Measurements from ENCODE around the gene WFDC1. TPM values are rescaled to one million over a fixed set of nuclear protein-coding genes. Genes with fewer than 3 reads are reported as not detected.

The WFDC1 gene
- total and polyA plus RNA-seq, 2 experiments from 2014 or later, result 0.76 to 0.95 TPM

DNA sequence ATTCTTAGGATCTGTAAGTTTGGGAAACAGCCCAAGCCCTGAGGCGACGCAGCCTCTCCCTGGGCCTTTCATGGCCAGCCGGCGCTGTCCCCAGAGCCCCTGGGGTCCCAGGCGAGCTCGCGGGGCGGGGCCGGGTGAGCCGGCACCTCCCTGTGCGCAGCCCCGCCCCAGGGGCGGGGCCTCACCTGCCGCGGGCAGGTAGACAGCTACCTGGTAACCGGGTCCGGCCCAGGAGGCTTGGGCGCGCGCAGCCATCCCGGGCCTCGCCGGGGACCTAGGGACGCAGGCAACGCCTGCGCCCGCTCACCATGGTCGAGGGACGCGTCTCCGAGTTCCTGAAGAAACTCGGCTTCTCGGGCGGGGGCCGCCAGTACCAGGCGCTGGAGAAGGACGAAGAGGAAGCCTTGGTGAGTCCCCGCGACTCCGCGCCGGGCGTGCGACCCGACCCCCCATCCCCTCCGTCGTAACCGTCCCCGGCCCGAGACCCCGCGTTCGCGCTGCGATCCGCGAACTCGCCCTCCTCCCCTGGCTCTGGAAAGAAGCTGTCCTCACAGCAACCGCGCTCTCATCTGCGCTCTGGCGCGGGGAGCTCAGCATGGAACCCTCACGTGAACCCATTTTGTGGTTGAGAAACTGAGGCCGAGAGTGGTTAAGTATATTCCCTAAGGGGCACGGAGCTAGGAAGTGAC, 73.8 kb downstream of the WFDC1 start, which contains the start of gene ATP2C2:
TSS of gene ATP2C2 (plus strand) at position 231 of the 689 bp plus-strand sequence. CDS start at position 309, 78 bp downstream.
- Mint-ChIP-seq H3K4me3 (peak within 1 kb of the TSS; percentile 85), H3K36me3 (ENCODE audit: low read depth) (no peaks in the 10 kb centered on the region), H3K4me1 (peaks cover 26% of the 10 kb centered on the region), H3K27ac (no peak within 1 kb of the TSS), H3K27me3 (ENCODE audit: insufficient read depth, low read depth, poor library complexity) (peaks cover 26% of the 10 kb centered on the region), H3K9me3 (no peaks in the 10 kb centered on the region)
- peak; percentile 93 for DNase-seq (ENCODE audit: low spot score)
- TF ChIP-seq STAT1 (IDR thresholded peaks at IDR 0.05; ENCODE audit: unreplicated experiment) (no peak), POLR2AphosphoS5 (IDR thresholded peaks at IDR 0.05; ENCODE audit: low read depth) (peak; percentile 66; the same call in 1 of the 2 replicates)
- no peaks in the 10 kb centered on the region for H3K9me2 ChIP-seq (ENCODE audit: insufficient read depth)
- H2AFZ ChIP-seq, result peak within 1 kb of the TSS; percentile 98
- H3K27ac ChIP-seq (ENCODE audit: low read depth), result no peak within 1 kb of the TSS
- peaks cover 26% of the 10 kb centered on the region for H3K27me3 ChIP-seq (ENCODE audit: insufficient read depth)
- H3K4me2 ChIP-seq, result peak within 1 kb of the TSS; percentile 80
- H3F3A ChIP-seq (replicated peaks; ENCODE audit: low read depth), result no peaks in the 10 kb centered on the region
- ATAC-seq, result peak; percentile 94
- H3K4me1 ChIP-seq (ENCODE audit: insufficient read depth), result peaks cover 21% of the 10 kb centered on the region
- H3K36me3 ChIP-seq (ENCODE audit: insufficient read depth), result no peaks in the 10 kb centered on the region
- no peaks in the 10 kb centered on the region for H4K20me1 ChIP-seq (replicated peaks; ENCODE audit: insufficient read depth)
- peak within 1 kb of the TSS; percentile 80 for H3K4me3 ChIP-seq
- H3K79me2 ChIP-seq (replicated peaks; ENCODE audit: insufficient read depth), result no peaks in the 10 kb centered on the region

DNA sequence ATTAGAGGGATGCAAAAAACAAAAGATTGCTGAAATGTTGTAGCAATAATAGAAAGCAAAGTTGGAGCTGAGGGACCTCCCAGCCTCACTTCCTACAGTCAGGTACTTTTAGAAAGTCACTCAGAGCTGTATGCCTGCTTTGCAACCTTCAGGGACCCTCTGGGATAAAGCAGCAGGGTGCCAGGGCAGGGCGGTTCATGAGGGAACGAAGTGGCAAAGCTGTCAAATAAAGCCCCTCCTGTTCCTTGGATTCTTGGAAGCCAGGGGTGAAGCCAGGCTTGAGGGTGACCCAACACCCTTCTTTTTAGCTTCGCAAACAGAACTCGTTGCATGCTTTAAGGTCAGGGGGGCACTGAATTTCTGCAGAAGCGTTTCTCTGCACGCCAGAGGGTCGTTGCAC, 74.4 kb downstream of the WFDC1 start:
- Histone ChIP-seq H3K4me2 (peak overlapping the region; percentile 80), H3F3A (replicated peaks; ENCODE audit: low read depth) (no peaks in the 10 kb centered on the region), H3K27me3 (ENCODE audit: insufficient read depth) (peaks cover 26% of the 10 kb centered on the region), H4K20me1 (replicated peaks; ENCODE audit: insufficient read depth) (no peaks in the 10 kb centered on the region), H3K4me1 (ENCODE audit: insufficient read depth) (peaks cover 21% of the 10 kb centered on the region), H3K79me2 (replicated peaks; ENCODE audit: insufficient read depth) (no peaks in the 10 kb centered on the region), H3K36me3 (ENCODE audit: insufficient read depth) (no peaks in the 10 kb centered on the region), H3K27ac (ENCODE audit: low read depth) (no peak overlapping the region), H3K4me3 (peak overlapping the region; percentile 80), H3K9me2 (ENCODE audit: insufficient read depth) (no peaks in the 10 kb centered on the region), H2AFZ (peak overlapping the region; percentile 98; the same call in 1 of the 2 replicates)
- Mint-ChIP-seq H3K4me1 (peaks cover 26% of the 10 kb centered on the region), H3K27ac (no peak overlapping the region), H3K9me3 (no peaks in the 10 kb centered on the region), H3K4me3 (peak overlapping the region; percentile 85), H3K27me3 (ENCODE audit: insufficient read depth, low read depth, poor library complexity) (peaks cover 26% of the 10 kb centered on the region), H3K36me3 (ENCODE audit: low read depth) (no peaks in the 10 kb centered on the region)
- DNase-seq (ENCODE audit: low spot score), result peak; percentile 43
- peak; percentile 6 for ATAC-seq
- TF ChIP-seq, protein P1, sequence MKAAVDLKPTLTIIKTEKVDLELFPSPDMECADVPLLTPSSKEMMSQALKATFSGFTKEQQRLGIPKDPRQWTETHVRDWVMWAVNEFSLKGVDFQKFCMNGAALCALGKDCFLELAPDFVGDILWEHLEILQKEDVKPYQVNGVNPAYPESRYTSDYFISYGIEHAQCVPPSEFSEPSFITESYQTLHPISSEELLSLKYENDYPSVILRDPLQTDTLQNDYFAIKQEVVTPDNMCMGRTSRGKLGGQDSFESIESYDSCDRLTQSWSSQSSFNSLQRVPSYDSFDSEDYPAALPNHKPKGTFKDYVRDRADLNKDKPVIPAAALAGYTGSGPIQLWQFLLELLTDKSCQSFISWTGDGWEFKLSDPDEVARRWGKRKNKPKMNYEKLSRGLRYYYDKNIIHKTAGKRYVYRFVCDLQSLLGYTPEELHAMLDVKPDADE (IDR thresholded peaks at IDR 0.05), result no peak
- TF ChIP-seq STAT1 (IDR thresholded peaks at IDR 0.05; ENCODE audit: unreplicated experiment) (no peak), JUNB (IDR thresholded peaks at IDR 0.05; ENCODE audit: unreplicated experiment) (no peak), NANOG (IDR thresholded peaks at IDR 0.05; ENCODE audit: borderline replicate concordance) (no peak)
- TF ChIP-seq, protein P2, sequence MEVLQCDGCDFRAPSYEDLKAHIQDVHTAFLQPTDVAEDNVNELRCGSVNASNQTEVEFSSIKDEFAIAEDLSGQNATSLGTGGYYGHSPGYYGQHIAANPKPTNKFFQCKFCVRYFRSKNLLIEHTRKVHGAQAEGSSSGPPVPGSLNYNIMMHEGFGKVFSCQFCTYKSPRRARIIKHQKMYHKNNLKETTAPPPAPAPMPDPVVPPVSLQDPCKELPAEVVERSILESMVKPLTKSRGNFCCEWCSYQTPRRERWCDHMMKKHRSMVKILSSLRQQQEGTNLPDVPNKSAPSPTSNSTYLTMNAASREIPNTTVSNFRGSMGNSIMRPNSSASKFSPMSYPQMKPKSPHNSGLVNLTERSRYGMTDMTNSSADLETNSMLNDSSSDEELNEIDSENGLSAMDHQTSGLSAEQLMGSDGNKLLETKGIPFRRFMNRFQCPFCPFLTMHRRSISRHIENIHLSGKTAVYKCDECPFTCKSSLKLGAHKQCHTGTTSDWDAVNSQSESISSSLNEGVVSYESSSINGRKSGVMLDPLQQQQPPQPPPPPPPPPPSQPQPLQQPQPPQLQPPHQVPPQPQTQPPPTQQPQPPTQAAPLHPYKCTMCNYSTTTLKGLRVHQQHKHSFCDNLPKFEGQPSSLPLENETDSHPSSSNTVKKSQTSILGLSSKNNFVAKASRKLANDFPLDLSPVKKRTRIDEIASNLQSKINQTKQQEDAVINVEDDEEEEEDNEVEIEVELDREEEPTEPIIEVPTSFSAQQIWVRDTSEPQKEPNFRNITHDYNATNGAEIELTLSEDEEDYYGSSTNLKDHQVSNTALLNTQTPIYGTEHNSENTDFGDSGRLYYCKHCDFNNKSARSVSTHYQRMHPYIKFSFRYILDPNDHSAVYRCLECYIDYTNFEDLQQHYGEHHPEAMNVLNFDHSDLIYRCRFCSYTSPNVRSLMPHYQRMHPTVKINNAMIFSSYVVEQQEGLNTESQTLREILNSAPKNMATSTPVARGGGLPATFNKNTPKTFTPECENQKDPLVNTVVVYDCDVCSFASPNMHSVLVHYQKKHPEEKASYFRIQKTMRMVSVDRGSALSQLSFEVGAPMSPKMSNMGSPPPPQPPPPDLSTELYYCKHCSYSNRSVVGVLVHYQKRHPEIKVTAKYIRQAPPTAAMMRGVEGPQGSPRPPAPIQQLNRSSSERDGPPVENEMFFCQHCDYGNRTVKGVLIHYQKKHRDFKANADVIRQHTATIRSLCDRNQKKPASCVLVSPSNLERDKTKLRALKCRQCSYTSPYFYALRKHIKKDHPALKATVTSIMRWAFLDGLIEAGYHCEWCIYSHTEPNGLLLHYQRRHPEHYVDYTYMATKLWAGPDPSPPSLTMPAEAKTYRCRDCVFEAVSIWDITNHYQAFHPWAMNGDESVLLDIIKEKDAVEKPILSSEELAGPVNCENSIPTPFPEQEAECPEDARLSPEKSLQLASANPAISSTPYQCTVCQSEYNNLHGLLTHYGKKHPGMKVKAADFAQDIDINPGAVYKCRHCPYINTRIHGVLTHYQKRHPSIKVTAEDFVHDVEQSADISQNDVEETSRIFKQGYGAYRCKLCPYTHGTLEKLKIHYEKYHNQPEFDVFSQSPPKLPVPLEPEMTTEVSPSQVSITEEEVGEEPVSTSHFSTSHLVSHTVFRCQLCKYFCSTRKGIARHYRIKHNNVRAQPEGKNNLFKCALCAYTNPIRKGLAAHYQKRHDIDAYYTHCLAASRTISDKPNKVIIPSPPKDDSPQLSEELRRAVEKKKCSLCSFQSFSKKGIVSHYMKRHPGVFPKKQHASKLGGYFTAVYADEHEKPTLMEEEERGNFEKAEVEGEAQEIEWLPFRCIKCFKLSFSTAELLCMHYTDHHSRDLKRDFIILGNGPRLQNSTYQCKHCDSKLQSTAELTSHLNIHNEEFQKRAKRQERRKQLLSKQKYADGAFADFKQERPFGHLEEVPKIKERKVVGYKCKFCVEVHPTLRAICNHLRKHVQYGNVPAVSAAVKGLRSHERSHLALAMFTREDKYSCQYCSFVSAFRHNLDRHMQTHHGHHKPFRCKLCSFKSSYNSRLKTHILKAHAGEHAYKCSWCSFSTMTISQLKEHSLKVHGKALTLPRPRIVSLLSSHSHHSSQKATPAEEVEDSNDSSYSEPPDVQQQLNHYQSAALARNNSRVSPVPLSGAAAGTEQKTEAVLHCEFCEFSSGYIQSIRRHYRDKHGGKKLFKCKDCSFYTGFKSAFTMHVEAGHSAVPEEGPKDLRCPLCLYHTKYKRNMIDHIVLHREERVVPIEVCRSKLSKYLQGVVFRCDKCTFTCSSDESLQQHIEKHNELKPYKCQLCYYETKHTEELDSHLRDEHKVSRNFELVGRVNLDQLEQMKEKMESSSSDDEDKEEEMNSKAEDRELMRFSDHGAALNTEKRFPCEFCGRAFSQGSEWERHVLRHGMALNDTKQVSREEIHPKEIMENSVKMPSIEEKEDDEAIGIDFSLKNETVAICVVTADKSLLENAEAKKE (CRISPR knock-in tag; IDR thresholded peaks at IDR 0.05), result no peak
- TF ChIP-seq, protein P3, sequence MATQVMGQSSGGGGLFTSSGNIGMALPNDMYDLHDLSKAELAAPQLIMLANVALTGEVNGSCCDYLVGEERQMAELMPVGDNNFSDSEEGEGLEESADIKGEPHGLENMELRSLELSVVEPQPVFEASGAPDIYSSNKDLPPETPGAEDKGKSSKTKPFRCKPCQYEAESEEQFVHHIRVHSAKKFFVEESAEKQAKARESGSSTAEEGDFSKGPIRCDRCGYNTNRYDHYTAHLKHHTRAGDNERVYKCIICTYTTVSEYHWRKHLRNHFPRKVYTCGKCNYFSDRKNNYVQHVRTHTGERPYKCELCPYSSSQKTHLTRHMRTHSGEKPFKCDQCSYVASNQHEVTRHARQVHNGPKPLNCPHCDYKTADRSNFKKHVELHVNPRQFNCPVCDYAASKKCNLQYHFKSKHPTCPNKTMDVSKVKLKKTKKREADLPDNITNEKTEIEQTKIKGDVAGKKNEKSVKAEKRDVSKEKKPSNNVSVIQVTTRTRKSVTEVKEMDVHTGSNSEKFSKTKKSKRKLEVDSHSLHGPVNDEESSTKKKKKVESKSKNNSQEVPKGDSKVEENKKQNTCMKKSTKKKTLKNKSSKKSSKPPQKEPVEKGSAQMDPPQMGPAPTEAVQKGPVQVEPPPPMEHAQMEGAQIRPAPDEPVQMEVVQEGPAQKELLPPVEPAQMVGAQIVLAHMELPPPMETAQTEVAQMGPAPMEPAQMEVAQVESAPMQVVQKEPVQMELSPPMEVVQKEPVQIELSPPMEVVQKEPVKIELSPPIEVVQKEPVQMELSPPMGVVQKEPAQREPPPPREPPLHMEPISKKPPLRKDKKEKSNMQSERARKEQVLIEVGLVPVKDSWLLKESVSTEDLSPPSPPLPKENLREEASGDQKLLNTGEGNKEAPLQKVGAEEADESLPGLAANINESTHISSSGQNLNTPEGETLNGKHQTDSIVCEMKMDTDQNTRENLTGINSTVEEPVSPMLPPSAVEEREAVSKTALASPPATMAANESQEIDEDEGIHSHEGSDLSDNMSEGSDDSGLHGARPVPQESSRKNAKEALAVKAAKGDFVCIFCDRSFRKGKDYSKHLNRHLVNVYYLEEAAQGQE (IDR thresholded peaks at IDR 0.05; ENCODE audit: unreplicated experiment), result no peak
- TF ChIP-seq, protein P4, sequence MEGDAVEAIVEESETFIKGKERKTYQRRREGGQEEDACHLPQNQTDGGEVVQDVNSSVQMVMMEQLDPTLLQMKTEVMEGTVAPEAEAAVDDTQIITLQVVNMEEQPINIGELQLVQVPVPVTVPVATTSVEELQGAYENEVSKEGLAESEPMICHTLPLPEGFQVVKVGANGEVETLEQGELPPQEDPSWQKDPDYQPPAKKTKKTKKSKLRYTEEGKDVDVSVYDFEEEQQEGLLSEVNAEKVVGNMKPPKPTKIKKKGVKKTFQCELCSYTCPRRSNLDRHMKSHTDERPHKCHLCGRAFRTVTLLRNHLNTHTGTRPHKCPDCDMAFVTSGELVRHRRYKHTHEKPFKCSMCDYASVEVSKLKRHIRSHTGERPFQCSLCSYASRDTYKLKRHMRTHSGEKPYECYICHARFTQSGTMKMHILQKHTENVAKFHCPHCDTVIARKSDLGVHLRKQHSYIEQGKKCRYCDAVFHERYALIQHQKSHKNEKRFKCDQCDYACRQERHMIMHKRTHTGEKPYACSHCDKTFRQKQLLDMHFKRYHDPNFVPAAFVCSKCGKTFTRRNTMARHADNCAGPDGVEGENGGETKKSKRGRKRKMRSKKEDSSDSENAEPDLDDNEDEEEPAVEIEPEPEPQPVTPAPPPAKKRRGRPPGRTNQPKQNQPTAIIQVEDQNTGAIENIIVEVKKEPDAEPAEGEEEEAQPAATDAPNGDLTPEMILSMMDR (conservative IDR thresholded peaks at IDR 0.05; ENCODE audit: low read depth in 2 of 2), result no peak
